Karpas-422 (cell line): Measurements from ENCODE around the gene SKIC8. TPM values are rescaled to one million over a fixed set of nuclear protein-coding genes. Genes with fewer than 3 reads are reported as not detected.
A peak's percentile ranks its signal among the peaks of the same experiment; 100 is the strongest.

Experiments
- DNase-seq: peaks from one replicate; pipeline ENCODE4 v3.0.0-alpha.2; 2015
- H2AFZ ChIP-seq: fragments of 200-600 bp; sonication (generic); 2 replicates; pipeline ENCODE4 v1.6.1; 2014; ENCODE audit warnings: antibody characterized with exemption, low read length, mixed read lengths
- H3K27ac ChIP-seq: fragments of 200-600 bp; sonication (generic); 2 replicates; pipeline ENCODE4 v1.5.1; 2014; ENCODE audit warnings: mild to moderate bottlenecking, low read length, moderate library complexity
- H3K27me3 ChIP-seq: fragments of 200-600 bp; sonication (generic); 2 replicates; pipeline ENCODE4 v1.6.1; 2014; ENCODE audit warnings: low read length, mixed read lengths
- H3K36me3 ChIP-seq: fragments of 200-600 bp; sonication (generic); 2 replicates; pipeline ENCODE4 v1.6.1; 2014; ENCODE audit warnings: low read length, mixed read lengths; ENCODE audit not compliant: insufficient read depth
- H3K4me1 ChIP-seq: fragments of 200-600 bp; sonication (generic); 2 replicates; pipeline ENCODE4 v1.6.1; 2014; ENCODE audit warnings: mild to moderate bottlenecking, low read length, mixed read lengths
- H3K4me2 ChIP-seq: fragments of 200-600 bp; sonication (generic); 2 replicates; pipeline ENCODE4 v1.6.1; 2014; ENCODE audit warnings: low read length, low read depth, mild to moderate bottlenecking; ENCODE audit not compliant: poor library complexity, severe bottlenecking
- H3K4me3 ChIP-seq: fragments of 200-600 bp; sonication (generic); 2 replicates; pipeline ENCODE4 v1.5.1; 2014; ENCODE audit warnings: mild to moderate bottlenecking, antibody characterized with exemption, low read length, mixed read lengths
- H3K79me2 ChIP-seq: fragments of 200-600 bp; sonication (generic); 2 replicates; pipeline ENCODE4 v1.6.1; 2014; ENCODE audit warnings: mild to moderate bottlenecking, low read length, mixed read lengths
- H3K9ac ChIP-seq: fragments of 200-600 bp; sonication (generic); 2 replicates; pipeline ENCODE4 v1.6.0; 2014; ENCODE audit warnings: low read length
- H3K9me2 ChIP-seq: fragments of 200-600 bp; sonication (generic), shearing (Covaris generic); replicated peaks from 2 replicates; pipeline ENCODE4 v1.6.0; 2014; ENCODE audit warnings: mild to moderate bottlenecking, low read length, moderate library complexity; ENCODE audit not compliant: insufficient read depth
- H3K9me3 ChIP-seq: fragments of 300-700, 200-600 bp; sonication (generic); 2 replicates; pipeline ENCODE4 v1.6.1; 2014; ENCODE audit warnings: low read length, mixed read lengths
- H4K20me1 ChIP-seq: fragments of 200-600 bp; sonication (generic); 2 replicates; pipeline ENCODE4 v1.6.1; 2014; ENCODE audit warnings: mild to moderate bottlenecking, antibody characterized with exemption, low read length, low read depth; ENCODE audit not compliant: insufficient read depth
- total RNA-seq: library from RNA; depleted of rRNA; stranded (reverse); fragments of >200 nt; shearing (Covaris generic); gene quantifications from 2 replicates; pipeline ENCODE4 v1.2.3, GENCODE V29; 2014; ENCODE audit warnings: low replicate concordance; rRNA removed

SKIC8 gene
- 96.9 and 134 TPM in 2 replicates for total RNA-seq

DNA sequence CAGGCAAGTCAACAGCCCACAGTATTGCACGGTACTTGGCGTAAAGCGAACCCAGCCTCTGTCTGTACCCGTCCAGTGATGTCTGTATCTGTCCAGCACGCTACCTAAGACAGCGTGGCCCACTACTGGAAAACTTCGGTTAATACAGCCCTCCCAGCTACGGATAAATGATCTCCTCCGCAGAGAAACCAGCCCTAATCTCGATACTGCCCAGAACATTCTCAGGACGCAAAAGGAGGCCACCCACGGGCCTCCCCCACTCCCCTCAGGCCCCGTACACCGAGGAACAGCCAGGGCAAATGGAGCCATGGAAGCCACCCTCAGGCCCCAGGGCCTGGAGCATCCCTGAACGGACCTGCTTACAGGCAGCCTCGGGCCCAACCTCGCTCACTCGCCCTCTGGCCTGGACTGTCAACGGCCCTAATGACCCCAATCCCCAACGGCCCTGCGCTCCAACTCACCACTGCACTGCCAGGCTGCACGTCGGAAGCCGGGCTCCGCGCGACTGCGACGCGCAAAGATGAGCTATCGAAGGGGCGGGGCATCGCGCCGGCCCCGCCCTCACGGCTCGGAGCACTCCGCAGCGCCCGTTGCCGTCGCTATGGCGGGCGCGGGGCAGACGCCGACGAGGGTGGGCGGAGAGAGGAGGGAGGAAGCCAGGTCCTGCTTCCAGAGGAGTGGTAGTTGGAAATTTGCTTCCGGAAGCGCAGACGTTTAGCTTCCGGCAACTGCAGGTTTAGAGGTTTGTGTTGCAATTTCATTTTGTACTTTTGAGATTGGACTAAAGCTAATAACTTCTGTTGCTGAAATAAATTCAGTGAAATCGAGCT is at the start of gene SKIC8:
SKIC8 (minus strand) TSS at position 509 of the 830 bp plus-strand sequence. CDS start 3,923 bp downstream, outside the sequence.
- peak within 1 kb of the TSS; percentile 99 for H3K4me2 ChIP-seq
- peak within 1 kb of the TSS; percentile 88 for H2AFZ ChIP-seq
- no peaks in the 10 kb centered on the region for H3K36me3 ChIP-seq
- DNase-seq, result peak; percentile 98
- H3K27me3 ChIP-seq, result no peaks in the 10 kb centered on the region
- no peaks in the 10 kb centered on the region for H3K9me2 ChIP-seq
- H3K4me3 ChIP-seq, result peak within 1 kb of the TSS; percentile 94
- H3K79me2 ChIP-seq, result peaks cover 39% of the 10 kb centered on the region
- H3K4me1 ChIP-seq, result peaks cover 17% of the 10 kb centered on the region
- peak within 1 kb of the TSS; percentile 87 for H3K9ac ChIP-seq
- no peaks in the 10 kb centered on the region for H4K20me1 ChIP-seq
- peak within 1 kb of the TSS; percentile 35; the same call in 1 of the 2 replicates for H3K27ac ChIP-seq
- H3K9me3 ChIP-seq, result no peaks in the 10 kb centered on the region

DNA sequence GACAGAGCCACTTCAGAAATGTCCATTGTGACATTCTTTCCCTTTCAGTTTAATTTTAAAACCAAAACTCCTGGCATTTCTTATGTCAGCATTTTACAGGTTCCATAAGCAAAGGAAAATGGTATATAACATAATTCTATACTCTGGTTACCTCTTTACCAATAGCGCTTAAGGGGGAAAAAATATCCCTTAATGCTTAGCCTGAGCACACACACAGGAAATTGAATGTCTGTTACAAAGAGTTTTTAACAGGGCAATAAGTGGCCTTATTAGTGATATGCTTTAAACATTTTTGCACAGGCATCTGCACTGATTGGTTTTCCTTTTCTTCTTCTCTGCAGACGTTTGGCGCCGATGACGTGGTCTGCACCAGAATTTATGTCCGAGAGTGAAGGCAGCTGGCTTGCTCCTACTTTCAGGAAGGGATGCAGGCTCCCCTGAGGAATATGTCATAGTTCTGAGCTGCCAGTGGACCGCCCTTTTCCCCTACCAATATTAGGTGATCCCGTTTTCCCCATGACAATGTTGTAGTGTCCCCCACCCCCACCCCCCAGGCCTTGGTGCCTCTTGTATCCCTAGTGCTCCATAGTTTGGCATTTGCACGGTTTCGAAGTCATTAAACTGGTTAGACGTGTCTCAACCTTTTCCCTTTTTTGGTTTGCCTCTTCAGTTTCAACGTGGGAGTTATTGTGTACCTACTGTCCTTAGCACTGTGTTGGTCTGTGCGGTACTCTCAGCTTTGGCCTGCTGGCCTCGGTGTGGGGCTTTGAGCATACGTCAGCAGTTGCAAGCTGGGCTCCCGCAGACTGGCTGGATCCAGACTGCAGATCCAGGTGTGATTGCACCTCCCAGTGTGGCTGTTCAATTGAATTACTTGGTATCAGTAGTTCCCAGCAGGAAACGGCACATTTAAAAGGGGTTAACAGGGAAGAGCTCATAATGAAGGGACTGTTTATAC is 48.5 kb upstream of the SKIC8 start:
- Histone ChIP-seq H3K9me2 (no peaks in the 10 kb centered on the region), H3K9ac (no peak overlapping the region), H3K4me2 (no peak overlapping the region), H3K4me1 (peaks cover under 1% of the 10 kb centered on the region; the same call in 1 of the 2 replicates), H3K4me3 (no peak overlapping the region), H4K20me1 (no peaks in the 10 kb centered on the region), H3K27me3 (no peaks in the 10 kb centered on the region), H3K27ac (no peak overlapping the region), H3K36me3 (no peaks in the 10 kb centered on the region), H3K79me2 (no peaks in the 10 kb centered on the region), H3K9me3 (no peaks in the 10 kb centered on the region), H2AFZ (no peak overlapping the region)
- DNase-seq, result no peak

DNA sequence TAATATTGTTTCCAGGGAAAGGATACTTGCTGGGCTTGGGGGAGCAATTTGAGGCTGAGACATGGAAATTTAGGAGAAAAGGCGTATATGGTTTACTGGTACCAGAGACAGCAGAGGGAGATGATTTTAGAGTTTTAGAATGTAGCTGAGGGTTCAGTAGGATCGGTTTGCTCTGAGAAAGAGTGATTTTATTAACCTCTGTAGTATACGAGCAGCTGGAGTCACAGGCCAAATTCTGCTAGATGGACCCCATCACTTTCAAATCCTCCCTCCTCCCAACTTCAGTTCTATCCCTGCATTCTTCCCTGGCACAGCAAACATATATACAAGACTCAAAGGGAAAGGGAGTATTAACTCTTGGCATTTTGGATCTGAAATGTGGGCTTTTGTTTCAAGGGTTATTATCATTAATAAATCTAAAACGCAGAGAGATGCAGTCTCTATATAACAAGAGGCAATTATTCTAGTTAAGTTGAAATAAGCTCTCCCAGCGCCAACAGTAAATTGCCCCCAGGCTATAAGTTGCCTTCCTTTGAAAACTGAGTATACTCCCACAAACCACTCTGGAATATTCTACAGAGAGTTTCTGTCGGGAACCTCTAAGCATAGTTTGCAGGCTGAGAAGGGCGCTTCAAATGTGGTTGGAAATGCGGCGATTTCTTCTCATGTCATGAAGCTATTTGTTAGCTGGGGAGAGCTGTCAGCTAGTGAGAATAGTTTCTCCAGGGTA is 46.2 kb upstream of the SKIC8 start:
- H3K36me3 ChIP-seq, result no peaks in the 10 kb centered on the region
- DNase-seq, result no peak
- no peak overlapping the region for H3K4me2 ChIP-seq
- H3K9me2 ChIP-seq, result no peaks in the 10 kb centered on the region
- no peaks in the 10 kb centered on the region for H3K4me1 ChIP-seq
- no peaks in the 10 kb centered on the region for H3K79me2 ChIP-seq
- H3K27me3 ChIP-seq, result no peaks in the 10 kb centered on the region
- H2AFZ ChIP-seq, result no peak overlapping the region
- H3K27ac ChIP-seq, result no peak overlapping the region
- no peaks in the 10 kb centered on the region for H3K9me3 ChIP-seq
- H3K9ac ChIP-seq, result no peak overlapping the region
- H3K4me3 ChIP-seq, result no peak overlapping the region
- no peaks in the 10 kb centered on the region for H4K20me1 ChIP-seq

DNA sequence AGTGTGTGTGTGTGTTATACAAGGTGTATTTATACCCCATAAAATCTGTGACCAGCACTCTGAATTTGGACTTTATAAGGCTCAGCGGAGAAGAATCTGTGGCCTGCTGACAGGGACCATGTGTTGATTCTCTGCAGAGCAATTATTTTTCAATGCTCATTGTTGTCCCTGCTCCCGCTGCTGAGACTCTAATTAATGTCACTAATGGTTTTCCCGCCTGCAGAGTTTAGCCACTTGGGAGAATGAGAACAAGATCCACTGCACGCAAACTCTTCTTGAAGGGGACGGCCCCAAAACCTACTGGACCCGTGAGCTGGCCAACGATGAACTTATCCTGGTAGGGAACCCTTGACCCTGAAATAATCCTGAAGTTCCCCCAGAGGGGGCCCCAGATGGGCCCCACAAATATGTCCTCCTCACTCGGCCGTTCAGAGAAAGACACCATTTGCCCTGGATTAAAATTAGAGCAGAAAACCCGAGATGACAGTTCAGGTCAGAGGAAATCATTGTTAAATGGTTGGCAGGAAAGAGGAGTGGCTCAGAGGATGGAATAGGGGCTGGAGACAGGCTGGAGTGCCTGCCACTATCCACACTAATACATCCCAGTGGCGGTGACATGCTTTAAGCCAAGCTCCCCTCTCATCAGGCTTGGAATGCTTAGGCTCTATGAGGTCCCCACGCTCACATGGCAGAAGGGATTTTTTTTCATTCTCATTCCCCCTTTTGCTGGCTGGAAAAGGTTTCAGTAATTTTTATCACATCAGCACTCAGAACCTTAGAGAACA is 44.1 kb upstream of the SKIC8 start:
- Histone ChIP-seq H3K4me2 (no peak overlapping the region), H3K27ac (no peak overlapping the region), H2AFZ (no peak overlapping the region), H3K9me3 (no peaks in the 10 kb centered on the region), H3K36me3 (no peaks in the 10 kb centered on the region), H4K20me1 (no peaks in the 10 kb centered on the region), H3K4me1 (no peaks in the 10 kb centered on the region), H3K9ac (no peak overlapping the region), H3K27me3 (no peaks in the 10 kb centered on the region), H3K4me3 (no peak overlapping the region), H3K79me2 (no peaks in the 10 kb centered on the region), H3K9me2 (no peaks in the 10 kb centered on the region)
- no peak for DNase-seq

DNA sequence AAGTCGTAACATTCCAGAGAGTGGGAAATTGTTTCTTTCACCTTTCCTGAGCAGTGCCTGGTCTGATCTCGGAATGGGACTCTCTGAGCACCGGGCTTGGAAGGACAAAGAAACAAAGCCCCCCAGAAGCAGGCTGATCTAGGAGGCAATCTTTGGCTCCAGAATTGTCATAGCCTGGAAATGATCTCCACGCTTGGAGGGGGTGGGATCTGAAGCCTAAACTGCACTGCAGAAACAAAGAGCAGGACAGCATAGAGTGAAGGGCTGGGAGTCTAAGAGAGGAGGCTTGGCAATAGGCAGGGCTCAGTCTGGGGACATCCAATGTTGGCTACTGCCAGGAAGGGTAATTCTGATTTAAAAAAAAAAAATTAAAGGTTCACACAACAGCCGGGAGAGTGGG is 42.6 kb upstream of the SKIC8 start:
- no peak overlapping the region for H3K9ac ChIP-seq
- H3K4me3 ChIP-seq, result no peak overlapping the region
- H3K27me3 ChIP-seq, result no peaks in the 10 kb centered on the region
- no peak overlapping the region for H2AFZ ChIP-seq
- no peak overlapping the region for H3K27ac ChIP-seq
- H3K36me3 ChIP-seq, result no peaks in the 10 kb centered on the region
- H3K9me3 ChIP-seq, result no peaks in the 10 kb centered on the region
- H4K20me1 ChIP-seq, result no peaks in the 10 kb centered on the region
- no peaks in the 10 kb centered on the region for H3K79me2 ChIP-seq
- no peaks in the 10 kb centered on the region for H3K9me2 ChIP-seq
- no peaks in the 10 kb centered on the region for H3K4me1 ChIP-seq
- DNase-seq, result no peak
- H3K4me2 ChIP-seq, result no peak overlapping the region

DNA sequence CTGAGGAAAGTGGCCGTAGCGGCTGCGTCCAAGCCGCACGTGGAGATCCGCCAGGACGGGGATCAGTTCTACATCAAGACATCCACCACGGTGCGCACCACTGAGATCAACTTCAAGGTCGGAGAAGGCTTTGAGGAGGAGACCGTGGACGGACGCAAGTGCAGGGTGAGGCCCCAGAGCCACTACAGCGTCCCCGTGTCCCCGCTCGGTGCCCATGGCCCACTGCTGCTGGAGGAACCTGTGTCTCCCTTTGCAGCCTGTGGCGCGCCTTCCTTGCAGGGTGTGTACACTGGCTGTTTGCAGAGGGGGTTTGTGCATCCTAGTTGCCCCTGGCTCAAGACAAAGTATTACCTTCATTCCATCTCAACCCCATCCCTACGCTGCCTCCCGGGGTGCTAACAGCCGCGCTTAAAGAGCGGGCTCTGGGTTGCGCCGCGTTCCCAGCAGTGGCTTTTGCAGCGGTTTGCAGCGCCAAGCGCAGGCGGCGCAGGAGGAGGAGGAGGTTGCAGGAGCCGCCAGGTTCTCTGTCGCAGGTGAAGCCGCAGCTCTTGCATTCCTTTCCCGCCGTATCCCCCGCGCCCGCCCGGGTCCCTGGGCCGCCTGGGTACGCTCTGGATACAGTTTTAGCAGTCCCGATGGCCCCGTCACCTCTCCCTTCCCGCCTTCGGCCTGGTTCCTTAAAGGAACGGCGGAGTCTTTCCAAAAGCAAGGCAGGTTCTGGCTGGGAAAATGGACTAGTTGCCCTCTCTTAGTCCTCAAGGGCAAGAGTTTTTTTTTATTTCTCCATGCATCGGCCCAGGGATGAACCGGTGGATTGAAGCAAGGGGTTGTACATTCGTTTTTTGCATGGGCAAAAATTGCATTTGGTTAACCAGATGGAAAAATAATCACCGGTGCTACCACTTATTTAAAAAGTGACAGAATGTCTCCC is 41.9 kb upstream of the SKIC8 start:
- Histone ChIP-seq H3K4me1 (no peaks in the 10 kb centered on the region), H4K20me1 (no peaks in the 10 kb centered on the region), H3K27ac (no peak overlapping the region), H2AFZ (no peak overlapping the region), H3K4me2 (no peak overlapping the region), H3K9me2 (no peaks in the 10 kb centered on the region), H3K79me2 (no peaks in the 10 kb centered on the region), H3K27me3 (no peaks in the 10 kb centered on the region), H3K9ac (no peak overlapping the region), H3K4me3 (no peak overlapping the region), H3K9me3 (no peaks in the 10 kb centered on the region), H3K36me3 (no peaks in the 10 kb centered on the region)
- no peak for DNase-seq
